ENCODE data around the gene TMC3.

Gene TMC3

DNA sequence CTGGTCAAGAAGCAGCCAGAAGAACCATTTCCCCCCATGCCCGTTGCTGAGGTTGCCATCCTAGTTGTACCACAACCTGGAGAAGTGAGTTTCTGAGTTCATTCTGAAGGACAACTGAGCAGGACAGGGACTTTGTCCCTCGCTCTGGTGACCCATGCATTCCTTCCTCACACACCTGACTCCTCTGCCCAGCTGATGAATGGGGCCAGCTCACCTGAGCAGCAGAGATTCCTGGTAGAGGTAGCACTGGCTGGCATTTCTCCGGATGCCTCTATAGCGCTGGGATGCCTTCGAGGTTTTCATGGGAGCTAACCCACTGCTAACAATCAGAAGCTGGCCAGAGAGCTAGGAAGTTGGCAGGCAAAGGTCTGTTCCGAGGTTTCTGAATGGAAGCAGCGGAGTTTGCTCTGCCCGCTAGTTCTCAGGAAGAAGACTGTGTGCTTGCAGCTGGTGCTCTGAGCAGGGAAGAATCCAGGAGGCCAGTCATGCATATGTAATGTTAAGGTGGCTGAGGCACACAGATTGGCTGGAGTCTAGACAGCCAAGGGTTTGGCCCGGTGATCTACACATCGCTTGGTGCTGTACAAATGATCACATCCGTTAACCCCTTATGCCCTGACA, at the start of gene TMC3:
Gene TMC3 (minus strand): TSS at position 439 of the 621 bp plus-strand sequence. CDS start 136 bp downstream, at position 303.
- no peak for DNase-seq

DNA sequence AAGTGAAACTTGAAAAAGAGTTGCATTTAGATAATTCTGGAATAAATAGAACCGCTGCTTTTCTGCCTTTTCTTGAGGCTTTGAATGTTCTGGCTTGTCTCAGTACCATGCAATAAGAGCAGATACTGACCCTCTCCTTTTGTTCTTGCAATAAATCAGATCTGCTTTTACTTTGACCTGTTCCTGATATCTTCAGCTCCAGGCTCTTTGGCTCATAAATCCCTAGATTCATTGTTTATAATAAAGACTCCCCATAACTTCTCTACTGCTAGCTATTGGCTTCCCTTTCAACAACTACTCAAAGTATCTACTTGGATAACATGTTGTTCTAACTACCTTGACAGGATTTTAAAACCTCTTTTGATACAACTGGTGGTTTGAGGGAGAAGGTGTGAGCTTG, 47.4 kb upstream of the TMC3 start:
- no peak for DNase-seq

DNA sequence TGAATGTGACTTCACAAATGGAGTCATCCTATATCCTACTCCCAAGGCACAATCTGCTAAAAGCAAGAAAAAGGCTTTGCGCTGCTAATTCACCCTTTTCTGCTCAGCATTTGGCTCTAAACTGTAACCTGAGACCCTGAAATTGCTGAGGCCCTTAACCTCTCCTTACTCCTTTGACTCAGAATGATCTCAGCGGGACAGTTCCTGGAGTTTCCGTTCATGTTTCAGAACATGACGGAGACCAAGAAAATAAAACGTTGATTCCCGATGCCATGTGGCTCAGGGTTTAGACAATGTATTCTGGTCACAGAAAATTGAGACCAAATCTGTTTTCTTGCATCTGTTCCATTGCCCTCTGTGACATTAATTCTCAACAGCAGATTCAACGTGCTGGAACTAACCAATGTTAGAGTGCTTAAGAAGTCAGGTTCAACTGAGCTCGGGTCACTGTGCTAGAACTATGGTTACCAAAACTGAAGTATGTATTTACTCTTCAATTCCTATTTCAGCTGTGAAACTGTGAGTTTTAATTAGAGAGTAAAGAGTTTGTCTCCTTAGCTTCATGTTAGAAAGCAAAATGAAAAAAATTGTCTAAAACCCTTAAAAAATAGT, 45.4 kb upstream of the TMC3 start:
- no peak for DNase-seq

DNA sequence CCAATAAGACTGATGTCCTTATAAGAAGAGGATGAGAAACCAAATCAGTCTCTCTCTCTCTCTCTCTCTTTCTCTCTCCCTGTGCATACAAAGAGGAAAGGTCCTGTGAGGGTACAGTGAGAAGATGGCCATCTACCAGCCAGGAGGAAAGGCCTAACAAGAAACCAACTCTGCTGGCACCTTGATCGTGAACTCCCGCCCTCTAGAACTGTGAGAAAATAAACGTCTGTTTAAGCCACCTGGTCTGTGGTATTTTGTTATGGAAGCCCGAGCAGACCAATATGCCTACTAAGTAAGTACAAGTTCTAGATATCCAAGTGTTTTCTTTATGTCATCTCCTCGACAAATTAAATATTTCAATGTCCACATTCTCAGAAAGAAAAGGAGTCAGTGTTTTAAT, 44.9 kb upstream of the TMC3 start:
- no peak for DNase-seq

DNA sequence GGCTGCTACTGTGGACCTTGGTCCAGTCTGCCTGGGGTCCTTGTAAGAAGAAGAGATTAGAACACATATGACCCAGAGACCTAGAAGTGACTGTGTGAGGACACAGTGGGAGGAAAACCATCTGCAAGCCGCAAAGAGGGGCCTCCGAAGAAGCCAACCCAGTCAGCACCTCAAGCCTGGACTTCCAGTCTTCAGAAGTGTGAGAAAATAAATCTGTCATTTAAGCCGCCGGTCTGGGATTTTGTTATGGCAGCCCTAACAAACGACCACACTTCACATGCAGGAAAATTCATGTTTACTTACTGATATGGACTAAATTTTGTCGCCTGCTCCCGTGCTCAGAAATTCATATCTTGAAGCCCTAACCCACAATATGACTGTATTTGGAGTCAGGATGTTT, 44.4 kb upstream of the TMC3 start:
- no peak for DNase-seq

DNA sequence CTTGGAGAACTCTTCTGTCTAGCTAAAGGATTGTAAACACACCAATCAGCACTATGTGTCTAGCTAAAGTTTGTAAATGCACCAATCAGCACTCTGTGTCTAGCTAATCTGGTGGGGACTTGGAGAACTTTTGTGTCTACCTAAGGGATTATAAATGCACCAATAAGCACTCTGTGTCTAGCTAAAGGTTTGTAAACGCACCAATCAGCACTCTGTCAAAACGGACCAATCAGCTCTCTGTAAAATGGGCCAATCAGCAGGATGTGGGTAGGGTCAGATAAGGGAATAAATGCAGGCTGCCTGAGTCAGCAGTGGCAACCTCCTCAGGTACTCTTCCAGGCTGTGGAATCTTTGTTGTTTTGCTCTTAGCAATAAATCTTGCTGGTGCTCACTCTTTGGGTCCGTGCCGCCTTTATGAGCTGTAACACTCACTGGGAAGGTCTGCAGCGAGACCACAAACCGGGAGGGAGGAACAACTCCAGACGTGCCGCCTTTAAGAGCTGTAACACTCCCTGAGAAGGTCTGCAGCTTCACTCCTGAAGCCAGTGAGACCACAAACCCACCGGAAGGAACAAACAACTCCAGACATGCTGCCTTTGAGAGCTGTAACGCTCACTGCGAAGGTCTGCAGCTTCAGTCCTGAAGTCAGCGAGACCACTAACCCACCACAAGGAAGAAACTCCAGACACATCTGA, 40.4 kb upstream of the TMC3 start:
- peak; percentile 29 for DNase-seq

DNA sequence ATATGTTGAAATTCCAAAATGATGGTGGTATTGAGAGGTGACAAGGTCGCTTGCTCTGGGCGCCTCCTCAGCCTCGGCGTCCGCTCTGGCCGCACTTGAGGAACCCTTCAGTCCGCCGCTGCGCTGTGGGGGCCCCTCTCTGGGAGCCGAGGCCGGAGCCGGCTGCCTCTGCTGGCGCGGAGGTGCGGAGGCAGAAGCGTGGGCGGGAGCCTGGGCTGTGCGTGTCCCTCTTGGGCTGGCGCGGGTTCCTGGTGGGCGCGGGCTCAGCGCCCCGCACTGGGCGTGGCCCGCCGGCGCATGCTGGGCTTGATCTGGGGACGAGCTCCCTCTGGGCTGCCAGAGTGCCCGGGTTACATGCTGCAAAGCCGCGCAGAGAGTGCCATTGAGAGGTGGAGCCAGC, 39.8 kb upstream of the TMC3 start:
- DNase-seq: no peak

DNA sequence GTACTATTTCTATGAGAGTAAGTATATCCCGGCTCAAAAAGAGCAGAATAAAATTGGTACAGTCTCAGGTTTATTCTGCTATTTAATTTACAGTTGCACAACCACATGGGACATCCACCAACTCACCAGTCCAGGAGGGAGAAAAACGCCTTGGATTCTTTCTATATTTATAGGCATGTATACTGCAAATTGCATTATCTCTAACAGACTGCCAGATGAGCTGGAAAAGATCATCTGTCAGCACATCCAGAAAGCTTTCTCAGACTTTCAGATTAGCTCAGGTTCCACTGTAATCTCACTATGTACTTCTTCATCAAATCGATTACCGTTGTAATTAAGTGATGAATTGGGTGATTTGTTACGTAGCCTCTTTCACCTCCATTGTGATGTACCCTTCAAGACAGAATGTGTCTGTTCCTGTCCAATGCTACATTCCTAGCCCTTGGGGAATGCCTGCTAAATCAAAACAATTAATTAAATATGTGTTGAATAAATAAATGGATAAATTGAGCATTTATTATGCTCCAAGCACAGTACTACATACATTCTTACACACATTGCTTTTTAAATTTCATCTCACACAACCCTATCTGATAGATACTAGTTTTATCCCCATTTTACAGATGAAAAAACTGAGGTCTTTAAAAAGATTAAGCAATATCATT, 38.1 kb upstream of the TMC3 start:
- no peak for DNase-seq

DNA sequence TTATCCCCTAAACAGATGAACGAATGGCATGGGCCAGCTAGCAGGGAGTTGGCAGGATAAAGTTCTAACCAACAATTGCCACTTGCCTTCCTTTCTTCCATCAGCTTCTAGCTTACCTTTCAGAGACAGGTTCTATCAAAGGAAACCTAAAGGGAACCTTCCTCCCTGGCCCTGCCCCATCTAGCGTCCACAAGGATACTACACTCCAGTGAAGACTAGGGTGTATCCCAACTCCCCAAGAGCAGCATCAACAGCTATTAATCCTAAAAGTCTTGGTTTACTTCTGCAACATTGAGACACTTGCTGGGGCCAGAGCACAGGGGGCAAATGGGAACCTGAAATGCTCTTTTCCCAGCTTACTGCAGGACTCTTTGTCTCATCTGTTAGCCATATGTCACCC, 37.0 kb upstream of the TMC3 start:
- no peak for DNase-seq

DNA sequence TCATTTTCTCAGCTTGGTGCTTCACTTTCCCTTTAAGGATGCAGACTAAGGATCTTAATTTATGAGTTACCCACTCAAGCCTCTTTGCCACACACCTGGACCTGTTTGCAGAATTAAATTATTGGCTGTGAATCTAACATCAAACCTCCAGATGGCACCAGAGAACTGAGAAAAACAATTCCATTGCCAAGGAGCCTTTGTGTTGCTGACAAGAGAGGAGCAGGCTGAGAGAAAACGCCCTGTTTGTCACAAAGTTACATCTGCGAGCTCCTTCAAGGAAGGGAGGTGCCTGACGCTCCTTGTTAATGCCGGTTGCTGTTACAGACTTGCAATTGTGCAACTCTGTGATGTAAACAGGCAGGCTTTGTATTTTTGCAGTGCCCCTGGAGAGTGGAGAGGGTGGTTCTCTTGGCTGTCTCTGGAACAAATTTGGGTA, 36.3 kb upstream of the TMC3 start:
- DNase-seq: peak; percentile 92

DNA sequence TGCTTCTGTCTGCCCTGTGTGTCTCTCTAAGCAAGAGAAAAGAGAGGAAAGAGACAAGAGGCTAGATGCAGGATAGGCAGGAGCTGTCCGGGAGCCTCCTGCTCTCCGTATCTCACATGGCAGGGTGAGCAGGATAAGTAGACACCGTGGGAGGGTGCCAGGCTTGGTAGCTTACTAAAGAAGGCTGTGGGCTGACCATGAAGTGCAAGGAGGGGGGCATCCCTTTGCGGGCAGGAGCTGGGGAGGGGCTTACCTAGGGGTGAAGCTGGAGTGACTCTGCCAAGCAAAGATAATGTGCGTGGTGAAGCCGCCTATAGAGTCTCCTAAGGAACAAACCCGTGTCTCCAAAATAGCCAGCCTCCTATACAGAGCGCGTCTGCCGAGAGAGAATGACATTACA, 33.7 kb upstream of the TMC3 start:
- peak; percentile 62 for DNase-seq

DNA sequence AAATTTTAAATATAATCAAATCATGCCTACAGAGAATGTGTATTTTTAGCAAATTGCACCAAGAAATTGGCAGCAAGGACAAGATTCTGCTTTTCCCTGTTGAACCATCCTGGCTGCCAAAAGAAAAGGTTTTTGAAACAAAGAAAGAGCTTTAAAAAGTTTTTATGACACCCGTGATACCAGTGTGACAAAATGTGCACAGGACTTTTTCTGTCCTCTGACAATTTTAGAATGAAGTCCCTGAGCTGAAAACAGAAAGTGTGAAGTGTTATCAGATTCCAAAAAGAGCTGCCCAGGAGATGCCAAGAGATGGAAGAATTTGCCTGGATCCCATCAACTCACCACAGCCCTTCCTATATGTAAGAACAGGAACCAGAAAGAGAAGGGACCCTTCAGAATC, 33.2 kb upstream of the TMC3 start:
- no peak for DNase-seq

DNA sequence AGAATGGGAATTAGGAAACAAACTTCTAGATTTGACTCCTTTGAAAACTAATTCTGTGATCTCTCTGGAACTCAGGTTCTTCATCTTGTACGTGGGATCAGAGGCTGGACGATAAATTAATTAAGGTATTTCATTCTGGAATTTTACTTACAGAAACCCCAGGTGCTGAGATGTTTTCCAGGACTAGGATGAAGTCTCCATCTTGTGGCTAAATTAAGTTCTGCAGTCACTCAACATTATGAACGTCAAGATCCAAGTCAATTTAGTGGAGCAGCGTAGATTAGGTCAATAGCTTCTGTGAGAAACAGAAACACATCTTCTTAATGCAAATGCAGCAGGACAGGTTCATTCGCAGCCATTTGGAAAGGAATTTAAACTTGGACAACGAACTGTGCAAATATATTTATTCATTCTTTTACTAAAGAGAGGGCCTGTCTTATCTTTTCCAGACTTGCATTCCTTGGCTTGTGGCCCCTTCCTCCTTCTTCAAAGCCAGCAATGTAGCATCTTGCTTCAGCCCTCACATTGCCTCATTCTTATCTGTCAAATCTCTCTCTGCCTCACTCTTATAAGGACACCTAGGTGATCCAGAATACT, 26.7 kb upstream of the TMC3 start:
- DNase-seq: peak; percentile 77

DNA sequence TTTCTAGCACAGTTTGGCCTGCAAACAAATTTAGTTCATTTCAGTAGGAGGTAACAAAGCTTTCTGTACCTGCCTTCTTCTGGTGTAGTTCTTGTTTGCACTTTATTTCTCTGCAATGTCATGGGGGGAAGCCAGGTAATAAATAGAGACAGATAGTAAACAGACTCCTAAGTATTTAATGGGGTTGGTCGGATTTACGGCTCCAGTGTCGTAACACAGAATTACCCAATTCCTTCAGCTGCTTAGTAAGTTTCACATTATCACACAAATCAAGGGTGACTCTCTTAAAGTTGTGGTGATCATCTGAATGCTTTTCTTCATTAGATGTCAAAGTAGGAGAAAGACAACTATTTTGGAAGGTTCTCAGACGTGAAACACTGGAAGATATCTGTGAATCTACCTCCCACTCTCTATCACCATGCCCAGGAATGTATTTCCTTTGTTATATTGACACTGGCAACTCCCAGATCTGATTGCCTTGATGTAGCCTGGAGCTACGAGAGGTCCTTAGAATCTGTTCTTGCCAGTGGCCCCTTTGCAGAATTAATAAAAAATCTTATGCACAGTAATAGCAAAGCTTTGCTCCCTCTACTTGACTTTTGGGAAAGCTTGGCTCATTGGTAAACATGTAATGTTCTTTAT, 25.0 kb upstream of the TMC3 start:
- DNase-seq: peak; percentile 29

DNA sequence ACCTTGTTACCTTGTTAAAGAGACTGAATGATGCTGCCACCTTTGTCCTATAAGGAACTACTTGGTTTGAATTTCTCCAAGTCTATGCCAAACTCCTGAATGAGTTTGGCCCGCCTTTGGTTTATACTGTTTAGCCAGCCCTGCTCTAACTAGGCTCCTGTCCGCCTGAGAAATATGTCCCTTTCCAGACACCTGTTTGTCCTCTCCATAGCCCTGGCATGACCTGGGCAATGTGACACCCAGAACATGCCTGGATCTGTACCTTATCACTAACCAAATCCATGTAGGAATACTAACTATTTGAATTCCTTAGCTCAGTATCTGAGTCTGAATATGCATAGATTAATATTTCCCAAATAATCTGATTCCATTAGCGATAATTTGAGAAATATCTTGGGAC, 24.4 kb upstream of the TMC3 start:
- no peak for DNase-seq

DNA sequence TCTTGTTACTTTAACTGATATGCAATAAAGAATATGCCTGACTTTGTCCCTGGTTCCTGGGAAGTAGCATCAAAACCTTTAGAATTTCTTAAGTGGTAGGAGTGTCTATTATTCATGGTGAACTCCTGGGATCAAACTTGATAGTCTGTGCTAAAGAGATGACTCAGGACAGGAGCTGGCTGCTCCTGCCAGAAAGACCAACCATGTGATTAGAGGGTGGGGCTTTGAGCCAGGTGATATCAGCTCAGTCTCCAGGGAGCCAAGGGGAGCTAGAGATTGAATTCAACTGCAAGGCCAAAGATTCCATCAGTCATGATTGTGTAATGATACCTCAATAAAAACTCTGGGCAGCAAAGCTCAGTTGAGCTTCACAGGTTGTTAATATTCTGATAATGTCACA, 20.6 kb upstream of the TMC3 start:
- DNase-seq: no peak

DNA sequence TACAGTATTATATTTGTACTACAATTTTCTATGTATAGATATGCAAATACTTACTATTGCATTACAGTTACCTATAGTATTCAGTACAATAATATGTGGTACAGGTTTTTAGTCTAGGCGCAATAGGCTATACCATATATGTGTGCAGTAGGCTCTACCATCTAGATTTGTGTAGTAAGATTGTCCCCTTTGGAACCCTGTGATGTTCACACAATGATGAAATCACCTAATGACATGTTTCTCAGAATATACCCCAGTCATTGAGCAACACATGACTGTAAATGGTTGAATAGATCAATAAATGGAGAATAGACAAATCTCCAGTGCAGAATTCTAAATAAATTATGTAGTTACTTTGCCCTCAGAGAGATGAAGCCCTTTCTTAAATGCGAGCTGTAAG, 17.6 kb upstream of the TMC3 start:
- no peak for DNase-seq

DNA sequence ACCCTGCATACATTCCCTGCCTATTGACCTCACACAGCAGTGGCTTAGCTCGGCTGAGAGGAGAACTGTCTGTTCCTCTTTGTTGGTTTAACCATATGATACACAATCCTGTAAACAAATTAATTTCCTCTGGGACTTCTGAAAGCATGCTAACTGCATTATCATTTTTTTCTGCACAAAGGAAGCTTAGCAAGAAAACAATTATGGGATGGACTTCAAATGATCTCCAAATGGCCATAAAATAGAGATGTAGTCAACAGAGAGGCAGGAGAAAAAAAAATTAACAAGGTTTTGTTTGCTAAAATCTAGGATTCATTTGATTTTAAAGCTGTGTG, 14.4 kb upstream of the TMC3 start:
- DNase-seq: no peak

DNA sequence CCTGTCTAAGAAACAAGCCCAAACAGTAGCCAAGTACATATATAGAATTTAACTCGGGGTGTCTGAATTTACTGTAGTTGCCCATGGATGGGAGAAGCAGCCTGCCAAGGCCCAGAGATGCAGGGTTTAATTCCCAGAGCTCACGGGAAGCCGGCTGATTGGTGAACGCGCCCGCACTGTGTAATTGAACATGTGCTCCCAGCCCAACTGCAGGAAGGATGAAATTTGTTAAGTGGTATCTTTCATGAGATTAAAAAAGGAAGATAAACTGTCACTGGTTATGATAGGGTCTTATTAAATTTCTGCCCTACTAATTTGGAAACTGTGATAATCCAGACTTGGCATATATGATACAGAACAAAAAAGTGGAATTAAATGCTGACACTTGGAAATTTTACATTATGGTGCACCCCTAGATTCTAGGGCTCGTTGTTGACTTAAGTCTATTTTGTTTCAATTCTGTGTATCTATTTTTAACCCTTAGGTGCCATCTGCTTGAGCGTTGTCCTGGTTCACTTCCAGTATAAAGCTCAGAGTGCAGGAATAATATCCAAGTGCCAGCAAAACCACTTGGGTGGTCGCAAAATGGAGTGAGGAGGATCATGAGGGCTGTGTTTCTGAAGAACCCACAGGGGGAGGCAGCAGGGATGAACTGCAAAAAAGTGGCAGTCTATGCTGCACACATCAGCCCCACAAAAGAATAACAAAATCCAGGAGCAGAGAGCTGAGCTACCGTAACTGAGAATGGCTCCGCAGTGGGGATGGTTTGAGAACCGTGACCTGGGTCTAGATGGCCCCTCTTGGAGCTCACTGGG, 13.8 kb upstream of the TMC3 start:
- no peak for DNase-seq

DNA sequence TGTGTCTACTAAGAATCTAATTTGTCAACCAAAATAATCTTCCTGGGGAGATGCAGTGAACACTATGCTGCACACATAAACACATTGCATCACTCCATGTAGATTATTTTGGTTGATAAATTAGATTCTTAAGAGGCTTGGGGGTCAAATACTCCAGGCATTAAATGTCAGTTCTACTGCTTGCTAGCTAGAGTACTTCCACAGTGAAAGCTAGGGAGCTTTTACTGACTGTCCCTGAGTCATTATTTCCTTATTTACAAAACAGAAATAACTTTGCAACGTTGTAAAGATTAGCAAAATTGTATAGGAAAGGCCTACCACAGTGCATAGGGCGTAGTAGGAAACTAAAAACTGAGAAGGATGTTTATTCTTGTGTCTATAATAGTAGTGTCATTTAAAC, 12.9 kb upstream of the TMC3 start:
- no peak for DNase-seq

DNA sequence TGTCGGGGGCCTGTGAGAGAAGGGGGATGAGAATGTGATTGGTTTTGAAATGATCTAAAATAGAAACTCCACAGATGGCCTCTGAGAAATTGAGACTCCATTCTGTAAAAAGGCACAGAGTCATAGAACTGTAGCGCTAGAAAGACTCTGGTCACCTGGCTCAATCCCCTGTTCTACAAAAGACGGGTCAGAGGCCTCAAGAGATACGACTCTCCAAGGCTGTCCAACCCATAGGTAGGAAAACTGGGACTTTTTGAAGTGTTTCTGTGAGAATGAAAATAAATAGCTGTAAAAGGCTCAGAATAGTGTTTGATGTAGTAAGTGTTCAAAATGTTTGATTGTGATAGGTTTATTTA, 11.7 kb upstream of the TMC3 start:
- no peak for DNase-seq

All from hematopoietic multipotent progenitor cell treated with erythropoietin and hydrocortisone succinate and interleukin-3 and kit ligand, for 6 days (in vitro differentiated cells).